GM12872 (cell line): ENCODE data around the gene SMS.

ENCODE experiments used
- CTCF ChIP-seq: IDR thresholded peaks from 3 replicates; pipeline ENCODE4 v1.5.1; 2011; ENCODE audit warnings: low read depth, mild to moderate bottlenecking, low read length, moderate library complexity; ENCODE audit not compliant: insufficient read depth

SMS gene

GRCh38 chrX:21943460-21944135, 3.1 kb downstream of the SMS start:
- TF ChIP-seq CTCF, result no peak

DNA sequence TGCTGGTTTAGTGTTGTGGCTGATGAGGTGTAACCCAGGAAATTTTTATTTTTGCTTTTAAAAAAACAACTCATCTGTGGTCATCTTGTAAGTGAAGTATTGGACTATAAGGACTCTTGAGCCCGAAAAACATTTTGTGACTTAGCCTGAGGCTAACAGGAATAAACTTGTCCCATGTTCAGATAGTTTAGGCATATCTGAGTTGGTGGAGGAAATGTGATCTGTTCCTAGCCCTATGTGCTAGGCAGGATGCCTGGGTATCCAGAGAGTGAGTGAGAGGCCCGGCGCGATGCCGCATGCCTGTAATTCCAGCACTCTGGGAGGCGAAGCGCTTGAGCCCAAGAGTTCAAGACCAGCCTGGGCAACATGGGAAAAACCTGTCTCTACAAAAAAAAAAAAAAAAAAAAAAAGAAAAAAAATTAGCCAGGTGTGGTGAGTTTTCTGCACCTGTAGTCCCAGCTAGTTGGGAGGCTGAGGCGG, 3.7 kb downstream of the SMS start:
- TF ChIP-seq CTCF, result no peak

- no peak for TF ChIP-seq CTCF
Observed at GRCh38 chrX:21946925-21947641, 6.6 kb downstream of the SMS start.

GRCh38 chrX:21947671-21948070, 7.2 kb downstream of the SMS start:
- TF ChIP-seq CTCF, result no peak

GRCh38 chrX:21948897-21949578, 8.5 kb downstream of the SMS start:
- no peak for TF ChIP-seq CTCF

- TF ChIP-seq CTCF, result no peak
Observed at GRCh38 chrX:21949689-21950088, 9.2 kb downstream of the SMS start.

GRCh38 chrX:21952624-21953023, 12.1 kb downstream of the SMS start:
- TF ChIP-seq CTCF, result no peak
